DLD1 (cell line): ENCODE data around the gene VMP1.
"Not testable (repeated sequence)": the region's sequence is repeated elsewhere in the genome, so short reads cannot be mapped to it uniquely, and the experiment has no call there.

Source experiments
- in situ Hi-C: cut with HindIII; loops from 2 replicates; pipeline ENCODE4 v1.10.0; 2017; ENCODE audit warnings: low sequenced_read_pairs

The VMP1 gene

GRCh38 chr17:59853919-59854729, 146.7 kb downstream of the VMP1 start:
- in situ Hi-C loops: not testable (repeated sequence)

GRCh38 chr17:59856859-59857794, 149.7 kb downstream of the VMP1 start:
- in situ Hi-C loops: no loop called here

- in situ Hi-C loops: no loop called here
Measured at GRCh38 chr17:59858167-59858816, 150.8 kb downstream of the VMP1 start.

GRCh38 chr17:59858932-59859331, 151.5 kb downstream of the VMP1 start:
- in situ Hi-C loops: no loop called here

GRCh38 chr17:59859444-59860025, 152.1 kb downstream of the VMP1 start:
- in situ Hi-C loops: no loop called here

- in situ Hi-C loops: no loop called here
Measured at GRCh38 chr17:59863616-59864015, 156.2 kb downstream of the VMP1 start.

- in situ Hi-C loops: no loop called here
Measured at GRCh38 chr17:59869941-59870218, 162.4 kb downstream of the VMP1 start.

- in situ Hi-C loops: no loop called here
Measured at GRCh38 chr17:59870482-59870881, 163.0 kb downstream of the VMP1 start.

GRCh38 chr17:59872351-59872750, 164.9 kb downstream of the VMP1 start:
- in situ Hi-C loops: no loop called here

GRCh38 chr17:59873414-59873813, 166.0 kb downstream of the VMP1 start:
- in situ Hi-C loops: not testable (repeated sequence)

GRCh38 chr17:59874376-59874775, 166.9 kb downstream of the VMP1 start:
- in situ Hi-C loops: no loop called here

GRCh38 chr17:59876107-59876506, 168.7 kb downstream of the VMP1 start:
- in situ Hi-C loops: no loop called here

- in situ Hi-C loops: no loop called here
Measured at GRCh38 chr17:59877965-59878364, 170.5 kb downstream of the VMP1 start.

- in situ Hi-C loops: no loop called here
Measured at GRCh38 chr17:59878624-59879023, 171.2 kb downstream of the VMP1 start.

- in situ Hi-C loops: no loop called here
Measured at GRCh38 chr17:59884861-59885260, 177.4 kb downstream of the VMP1 start.

- in situ Hi-C loops: no loop called here
Measured at GRCh38 chr17:59888145-59888750, 180.8 kb downstream of the VMP1 start.

- in situ Hi-C loops: no loop called here
Measured at GRCh38 chr17:59890720-59891119, 183.3 kb downstream of the VMP1 start.
